Cardiac fibroblast (primary cell): ENCODE measurements around the gene ZFYVE28.

Experiments
- DNase-seq, 2 donors: peaks; one replicate each; pipeline versions ENCODE4 v3.0.0 to v3.0.0-alpha.2; 2010; ENCODE audit warnings: low read depth in 2 of 2
- H3K4me3 ChIP-seq, 2 donors: replicated peaks in 1 of 2; 1 replicate in 1 of 2; 2 replicates in 1 of 2; pipeline ENCODE4 v1.5.1; 2011; ENCODE audit warnings: low read depth in 2 of 2, low read length in 2 of 2, mild to moderate bottlenecking in 2 of 2, moderate library complexity in 1 of 2
- TF ChIP-seq, protein P1 (sequence below): IDR thresholded peaks from one replicate; pipeline ENCODE4 v1.5.1; 2011; ENCODE audit warnings: low read depth, mild to moderate bottlenecking, low read length, inconsistent platforms

The ZFYVE28 gene

DNA sequence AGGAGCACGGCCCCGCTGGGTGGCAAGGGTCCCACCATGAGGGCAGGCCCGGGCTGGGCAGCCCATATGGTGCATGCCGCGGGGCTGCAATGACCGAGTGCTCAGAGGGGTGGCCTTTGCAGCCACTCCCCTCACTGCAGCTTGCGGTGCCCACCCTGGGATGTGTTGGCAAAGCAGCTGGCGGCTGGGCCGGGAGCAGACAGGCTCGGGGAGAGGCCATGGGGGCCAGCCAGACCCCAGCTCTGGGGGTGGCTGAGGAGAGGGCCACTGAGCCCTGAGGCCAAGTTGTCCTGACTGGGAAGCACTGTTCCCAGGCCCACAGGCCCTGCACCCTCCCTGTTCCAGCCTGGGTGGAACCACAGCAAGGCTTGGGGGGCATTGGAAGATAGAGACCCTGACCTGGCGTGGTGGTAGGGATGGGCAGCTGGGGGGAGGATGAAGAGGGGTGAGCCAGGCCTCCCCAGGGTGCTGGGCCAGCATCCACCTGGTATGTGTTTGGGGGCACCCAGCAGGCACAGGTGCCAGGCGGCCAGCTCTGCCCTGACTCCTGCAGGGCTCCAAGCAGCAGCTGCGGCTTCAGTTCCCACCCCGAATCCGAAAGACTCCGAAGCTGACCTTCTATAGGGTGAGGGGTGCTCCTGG is 32.1 kb upstream of the ZFYVE28 start:
- TF ChIP-seq, protein P1, sequence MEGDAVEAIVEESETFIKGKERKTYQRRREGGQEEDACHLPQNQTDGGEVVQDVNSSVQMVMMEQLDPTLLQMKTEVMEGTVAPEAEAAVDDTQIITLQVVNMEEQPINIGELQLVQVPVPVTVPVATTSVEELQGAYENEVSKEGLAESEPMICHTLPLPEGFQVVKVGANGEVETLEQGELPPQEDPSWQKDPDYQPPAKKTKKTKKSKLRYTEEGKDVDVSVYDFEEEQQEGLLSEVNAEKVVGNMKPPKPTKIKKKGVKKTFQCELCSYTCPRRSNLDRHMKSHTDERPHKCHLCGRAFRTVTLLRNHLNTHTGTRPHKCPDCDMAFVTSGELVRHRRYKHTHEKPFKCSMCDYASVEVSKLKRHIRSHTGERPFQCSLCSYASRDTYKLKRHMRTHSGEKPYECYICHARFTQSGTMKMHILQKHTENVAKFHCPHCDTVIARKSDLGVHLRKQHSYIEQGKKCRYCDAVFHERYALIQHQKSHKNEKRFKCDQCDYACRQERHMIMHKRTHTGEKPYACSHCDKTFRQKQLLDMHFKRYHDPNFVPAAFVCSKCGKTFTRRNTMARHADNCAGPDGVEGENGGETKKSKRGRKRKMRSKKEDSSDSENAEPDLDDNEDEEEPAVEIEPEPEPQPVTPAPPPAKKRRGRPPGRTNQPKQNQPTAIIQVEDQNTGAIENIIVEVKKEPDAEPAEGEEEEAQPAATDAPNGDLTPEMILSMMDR: no peak
- no peak for DNase-seq
- no peak overlapping the region for H3K4me3 ChIP-seq

DNA sequence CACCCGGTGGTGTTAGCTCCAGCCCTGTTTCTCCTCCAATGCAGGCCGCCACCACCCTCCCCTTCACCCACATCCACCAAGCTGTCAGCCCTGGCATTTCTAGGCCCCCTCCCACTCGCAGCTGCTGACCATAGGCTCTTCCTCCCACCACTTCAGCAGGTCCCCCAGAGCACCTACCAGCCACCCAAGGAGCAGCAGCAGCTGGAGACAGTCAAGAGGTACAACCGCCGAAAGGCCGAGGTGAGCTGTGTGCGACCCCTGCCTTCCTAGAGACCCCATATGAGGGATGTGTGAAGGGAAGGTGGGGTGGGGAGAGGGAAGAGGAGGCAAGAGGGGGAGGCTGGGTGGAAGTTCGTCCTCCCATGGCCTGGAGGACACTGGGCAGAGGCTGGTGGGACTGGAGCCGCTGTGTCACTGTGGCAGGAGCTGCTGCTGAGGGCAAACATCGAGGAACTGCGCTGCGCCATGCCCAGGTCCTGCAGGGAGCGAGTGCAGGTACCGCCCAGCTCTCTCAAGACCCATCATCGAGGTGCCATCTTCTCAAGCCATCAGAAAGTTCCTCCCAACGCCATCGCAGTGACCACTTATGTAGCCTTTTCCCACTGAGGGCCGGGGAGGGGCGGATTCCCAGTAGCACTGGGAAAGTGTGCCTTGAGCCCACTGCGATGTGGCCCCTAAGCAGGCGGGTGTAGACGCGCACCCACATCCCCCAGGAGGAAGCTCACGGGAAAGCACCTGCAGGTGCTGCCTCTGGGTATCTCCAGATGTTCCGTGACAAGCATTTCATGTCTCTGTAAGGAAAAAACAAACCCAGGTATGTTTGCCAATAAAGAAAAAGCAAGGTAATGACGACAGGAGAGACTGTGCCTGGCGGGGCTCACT is 31.3 kb upstream of the ZFYVE28 start:
- H3K4me3 ChIP-seq: no peak overlapping the region
- no peak for DNase-seq
- TF ChIP-seq, protein P1: no peak

DNA sequence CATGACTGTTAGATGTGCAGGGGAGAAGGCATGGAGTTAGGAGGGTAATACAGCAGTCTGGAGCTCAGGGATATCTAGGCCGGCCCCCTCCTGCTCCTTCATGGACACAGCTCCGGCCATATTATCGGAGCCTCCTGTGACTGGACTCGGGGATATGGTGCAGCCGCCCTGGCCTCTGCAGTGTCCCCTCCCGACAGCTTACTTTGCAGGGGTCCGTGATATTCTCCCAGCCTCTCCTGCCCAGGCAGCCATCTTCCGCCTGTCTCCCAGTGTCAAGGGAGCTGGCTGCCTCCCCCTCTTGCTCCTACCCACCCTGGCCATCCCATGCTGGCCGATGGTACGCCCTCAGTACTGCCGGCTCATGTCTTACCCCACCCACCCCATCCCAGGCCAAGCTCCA is 30.6 kb upstream of the ZFYVE28 start:
- no peak for DNase-seq
- H3K4me3 ChIP-seq: no peak overlapping the region
- TF ChIP-seq, protein P1: no peak

DNA sequence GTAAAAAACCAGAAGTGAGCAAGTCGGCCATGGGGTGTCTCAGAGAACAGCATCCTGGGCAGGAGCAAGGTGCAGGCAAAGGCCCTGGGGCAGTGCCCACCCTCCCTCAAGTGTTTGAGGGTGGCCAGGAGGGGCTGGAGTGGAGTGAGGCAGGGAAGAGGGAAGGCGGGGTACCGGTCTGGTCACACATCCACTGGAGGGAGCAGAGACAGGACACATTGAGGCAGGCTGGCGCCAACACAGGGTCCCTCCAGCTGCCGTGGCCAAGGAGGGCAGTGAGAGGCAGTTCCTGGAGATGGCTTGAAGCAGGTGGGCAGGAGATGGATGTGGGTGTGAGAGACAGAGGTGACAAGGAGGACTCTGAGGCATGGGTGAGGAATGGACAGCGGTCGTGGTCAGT is 30.1 kb upstream of the ZFYVE28 start:
- no peak overlapping the region for H3K4me3 ChIP-seq
- TF ChIP-seq, protein P1: no peak
- no peak for DNase-seq

DNA sequence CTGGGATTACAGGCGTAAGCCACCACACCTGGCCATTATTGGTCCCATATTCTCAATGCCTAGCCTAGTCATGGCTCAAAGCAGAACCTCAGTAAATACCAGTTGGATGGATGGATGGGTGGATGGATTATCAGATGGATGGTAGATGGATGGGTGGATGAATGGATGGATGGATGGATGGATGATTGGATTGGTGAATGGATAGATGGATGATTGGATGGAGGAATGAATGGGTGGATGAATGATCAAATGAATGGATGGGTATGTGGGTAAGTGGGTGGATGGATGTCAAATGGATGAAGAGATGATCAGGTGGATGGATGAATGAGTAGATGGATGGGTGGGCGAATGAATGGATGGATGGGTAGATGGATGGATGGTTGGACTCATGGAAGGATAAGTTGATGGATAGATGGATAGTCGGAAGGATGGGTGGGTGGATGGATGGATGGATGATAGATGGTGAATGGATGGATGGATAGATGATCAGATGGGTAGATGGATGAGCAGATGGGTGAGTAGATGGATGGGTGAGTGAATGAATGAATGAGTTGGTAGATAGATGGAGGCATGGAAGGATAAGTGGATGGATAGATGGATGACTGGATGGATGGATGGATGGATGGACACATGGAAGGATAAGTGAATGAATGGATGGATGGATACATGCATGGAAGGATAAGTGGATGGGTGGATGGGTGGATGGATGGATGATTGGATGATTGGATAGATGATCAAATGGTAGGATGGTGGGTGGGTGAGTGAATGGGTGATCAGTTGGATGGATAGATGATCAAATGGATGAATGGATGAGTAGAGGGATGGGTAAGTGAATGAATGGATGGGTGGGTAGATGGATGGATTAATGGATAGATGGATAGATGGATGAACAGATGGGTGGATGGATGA is 28.5 kb upstream of the ZFYVE28 start:
- TF ChIP-seq, protein P1: no peak
- DNase-seq: no peak
- H3K4me3 ChIP-seq: no peak overlapping the region

DNA sequence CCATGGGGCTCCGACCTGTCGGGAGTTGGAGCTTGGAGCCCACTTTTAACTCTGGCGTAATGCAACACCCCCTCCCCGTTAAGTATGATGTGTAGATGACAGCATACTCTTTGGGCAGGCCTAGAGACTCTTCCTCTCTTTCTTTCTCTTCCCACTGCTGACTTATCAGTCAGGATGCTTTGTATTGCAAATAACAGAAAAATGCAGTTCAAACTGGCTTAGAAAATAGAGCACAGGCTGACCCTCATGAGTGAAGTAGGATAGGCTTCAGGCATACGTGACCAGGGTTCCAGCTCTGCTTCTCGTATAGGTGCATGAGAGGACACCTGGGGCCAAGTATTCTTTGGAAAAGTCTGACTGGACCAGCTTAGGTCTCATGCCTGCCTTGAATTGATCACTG is 27.1 kb upstream of the ZFYVE28 start:
- TF ChIP-seq, protein P1: no peak
- H3K4me3 ChIP-seq: no peak overlapping the region

More for the DNA sequence above, 27.1 kb upstream of the ZFYVE28 start:
- no peak for DNase-seq
